H1 (cell line): Measurements from ENCODE around the gene CPT1A. TPM values are rescaled to one million over a fixed set of nuclear protein-coding genes. Genes with fewer than 3 reads are reported as not detected.

Source experiments
- CTCF ChIA-PET: fragments of 300-600 bp; sonication (Branson Sonifier 250); formaldehyde crosslinking; loops from one replicate; lab custom pipeline; 2021; ENCODE audit not compliant: partially characterized antibody; lab: Charles Lee
- POLR2A ChIA-PET: fragments of 300-600 bp; sonication (Branson Sonifier 250); formaldehyde crosslinking; loops from one replicate; lab custom pipeline; 2021; ENCODE audit warnings: inconsistent platforms; ENCODE audit not compliant: partially characterized antibody; lab: Charles Lee
- DNase-seq, 2 experiments: peaks; one replicate each; pipeline versions ENCODE4 v3.0.0 to v3.0.0-alpha.2; 2010 to 2022; ENCODE audit warnings: low spot score in 2 of 2, low read depth in 1 of 2, mixed read lengths in 1 of 2
- FAIRE-seq: peaks from 2 replicates; lab custom pipeline; 2011; peaks lifted over from hg19 to GRCh38; lab: Jason Lieb, UNC
- H2AFZ ChIP-seq: 2 replicates; pipeline ENCODE4 v1.8.1; 2012; ENCODE audit warnings: low read length, inconsistent platforms
- H2AK5ac ChIP-seq: 2 replicates; pipeline ENCODE4 v1.6.1; 2013; ENCODE audit warnings: low read depth, low read length
- H2BK120ac ChIP-seq: replicated peaks from 2 replicates; pipeline ENCODE3; 2013; ENCODE audit warnings: low read depth, low read length, inconsistent platforms
- H2BK12ac ChIP-seq: 2 replicates; pipeline ENCODE4 v1.6.1; 2013; ENCODE audit warnings: low read depth, low read length
- H2BK15ac ChIP-seq: 2 replicates; pipeline ENCODE4 v1.6.1; 2013; ENCODE audit warnings: low read length
- H2BK20ac ChIP-seq: 2 replicates; pipeline ENCODE4 v1.6.1; 2013; ENCODE audit warnings: low read length
- H2BK5ac ChIP-seq: 2 replicates; pipeline ENCODE4 v1.6.1; 2013; ENCODE audit warnings: low read depth, low read length
- H3K14ac ChIP-seq: 2 replicates; pipeline ENCODE4 v1.6.1; 2013; ENCODE audit warnings: inconsistent platforms; ENCODE audit not compliant: insufficient read length
- H3K18ac ChIP-seq: 2 replicates; pipeline ENCODE4 v1.6.1; 2013; ENCODE audit warnings: low read length; ENCODE audit errors: extremely low read depth
- H3K23ac ChIP-seq: 2 replicates; pipeline ENCODE4 v1.6.1; 2013; ENCODE audit warnings: inconsistent platforms; ENCODE audit not compliant: insufficient read length
- H3K23me2 ChIP-seq: 2 replicates; pipeline ENCODE4 v1.6.1; 2013; ENCODE audit warnings: low read depth, low read length
- H3K27ac ChIP-seq: 2 replicates; pipeline ENCODE4 v1.6.1; 2011; ENCODE audit warnings: low read depth, low read length, inconsistent platforms
- H3K27me3 ChIP-seq, 4 experiments: replicated peaks in 1 of 4; 1 replicate in 1 of 4; 2 replicates in 3 of 4; pipeline versions ENCODE4 v1.6.1 to v1.8.1; 2011 to 2013; ENCODE audit warnings: low read length in 3 of 4, mild to moderate bottlenecking in 3 of 4, inconsistent platforms in 2 of 4, mixed read lengths in 2 of 4, moderate library complexity in 1 of 4; ENCODE audit not compliant: control insufficient read depth in 3 of 4, insufficient read depth in 3 of 4; ENCODE audit errors: extremely low read depth in 1 of 4
- H3K36me3 ChIP-seq, 4 experiments: 2 replicates each; pipeline versions ENCODE4 v1.6.1 to v1.8.1; 2011 to 2013; ENCODE audit warnings: mild to moderate bottlenecking in 4 of 4, low read length in 3 of 4, moderate library complexity in 2 of 4, control low read depth in 1 of 4, inconsistent platforms in 1 of 4; ENCODE audit not compliant: insufficient read depth in 4 of 4, control insufficient read depth in 2 of 4
- H3K4ac ChIP-seq: replicated peaks from 2 replicates; pipeline ENCODE3; 2013; ENCODE audit warnings: low read length, low read depth, mixed read lengths, inconsistent platforms; ENCODE audit not compliant: insufficient read length
- H3K4me1 ChIP-seq, 4 experiments: replicated peaks in 1 of 4; 1 replicate in 1 of 4; 2 replicates in 3 of 4; pipeline versions ENCODE4 v1.6.1 to v1.8.1; 2011 to 2013; ENCODE audit warnings: low read length in 3 of 4, inconsistent platforms in 2 of 4, mixed read lengths in 1 of 4; ENCODE audit not compliant: insufficient read depth in 4 of 4, control insufficient read depth in 3 of 4
- H3K4me2 ChIP-seq, 2 experiments: 2 replicates each; pipeline versions ENCODE4 v1.6.1 to v1.8.1; 2011 to 2013; ENCODE audit warnings: low read depth in 2 of 2, low read length in 2 of 2, control low read depth in 1 of 2, inconsistent platforms in 1 of 2, mild to moderate bottlenecking in 1 of 2; ENCODE audit not compliant: insufficient read depth in 1 of 2
- H3K4me3 ChIP-seq, 4 experiments: fragments of 200-600, 300-600 bp in 1 of 4; sonication (generic), shearing (Covaris generic), sonication (Bioruptor Twin) in 1 of 4; 2 replicates each; pipeline versions ENCODE4 v1.5.1 to v1.8.1; 2011 to 2016; ENCODE audit warnings: low read length in 4 of 4, low read depth in 3 of 4, control low read depth in 2 of 4, inconsistent platforms in 2 of 4, mild to moderate bottlenecking in 2 of 4, mixed read lengths in 1 of 4, moderate library complexity in 1 of 4; ENCODE audit not compliant: insufficient read depth in 2 of 4; ENCODE audit errors: extremely low read depth in 1 of 4
- H3K56ac ChIP-seq: replicated peaks from 2 replicates; pipeline ENCODE3; 2013; ENCODE audit warnings: low read depth, mild to moderate bottlenecking, mixed read lengths, low read length, inconsistent platforms; ENCODE audit not compliant: insufficient read length
- H3K79me1 ChIP-seq: 2 replicates; pipeline ENCODE4 v1.6.1; 2013; ENCODE audit warnings: low read depth, low read length, control low read depth
- H3K79me2 ChIP-seq, 2 experiments: 2 replicates each; pipeline versions ENCODE4 v1.6.1 to v1.8.1; 2012 to 2013; ENCODE audit warnings: low read length in 2 of 2, mild to moderate bottlenecking in 2 of 2, inconsistent platforms in 1 of 2; ENCODE audit not compliant: insufficient read depth in 2 of 2, control insufficient read depth in 1 of 2
- H3K9ac ChIP-seq, 4 experiments: replicated peaks in 1 of 4; 1 replicate in 1 of 4; 2 replicates in 3 of 4; pipeline versions ENCODE4 v1.6.1 to v1.8.1; 2011 to 2013; ENCODE audit warnings: low read depth in 3 of 4, low read length in 3 of 4, control low read depth in 2 of 4, mild to moderate bottlenecking in 2 of 4, moderate library complexity in 2 of 4, inconsistent platforms in 1 of 4; ENCODE audit errors: extremely low read depth in 1 of 4
- H3K9me3 ChIP-seq, 2 experiments: 2 replicates each; pipeline versions ENCODE4 v1.6.1 to v1.8.1; 2012 to 2013; ENCODE audit warnings: mild to moderate bottlenecking in 2 of 2, moderate library complexity in 2 of 2, control low read depth in 1 of 2, inconsistent platforms in 1 of 2, low read depth in 1 of 2, low read length in 1 of 2, mixed read lengths in 1 of 2; ENCODE audit not compliant: insufficient read depth in 2 of 2
- H4K20me1 ChIP-seq, 2 experiments: replicated peaks in 1 of 2; 2 replicates each; pipeline versions ENCODE3 to v1.8.1; 2011 to 2013; ENCODE audit warnings: inconsistent platforms in 2 of 2, low read length in 2 of 2, mild to moderate bottlenecking in 1 of 2; ENCODE audit not compliant: insufficient read depth in 2 of 2, control insufficient read depth in 1 of 2
- H4K5ac ChIP-seq: 2 replicates; pipeline ENCODE4 v1.6.1; 2013; ENCODE audit warnings: low read length, low read depth, mixed read lengths, inconsistent platforms; ENCODE audit not compliant: insufficient read length
- H4K8ac ChIP-seq: 2 replicates; pipeline ENCODE4 v1.8.0; 2013; ENCODE audit warnings: mild to moderate bottlenecking, moderate library complexity, low read length, inconsistent platforms; ENCODE audit not compliant: insufficient read depth; ENCODE audit errors: extremely low read depth
- H4K91ac ChIP-seq: replicated peaks from 2 replicates; pipeline ENCODE3; 2013; ENCODE audit warnings: low read length, mixed read lengths, inconsistent platforms; ENCODE audit not compliant: insufficient read length
- CTCF ChIP-seq, 3 experiments: IDR thresholded peaks; 1 replicate in 2 of 3; 2 replicates in 1 of 3; pipeline versions ENCODE4 v1.5.1 to v1.6.1; 2011; ENCODE audit warnings: low read length in 3 of 3, mild to moderate bottlenecking in 3 of 3, inconsistent platforms in 2 of 3, low read depth in 1 of 3, moderate library complexity in 1 of 3; ENCODE audit not compliant: insufficient read depth in 1 of 3; ENCODE audit errors: control extremely low read depth in 1 of 3
- MAFK ChIP-seq: IDR thresholded peaks from 2 replicates; pipeline ENCODE4 v1.6.1; 2012; ENCODE audit warnings: low read depth, mild to moderate bottlenecking, improper control_type of control experiment, low read length
- NANOG ChIP-seq: IDR thresholded peaks from 2 replicates; pipeline ENCODE4 v1.6.1; 2011; ENCODE audit warnings: low read length, low read depth, mild to moderate bottlenecking, inconsistent platforms; ENCODE audit not compliant: insufficient read depth, poor library complexity, severe bottlenecking
- RAD21 ChIP-seq, 2 experiments: IDR thresholded peaks in 1 of 2; conservative IDR thresholded peaks in 1 of 2; 2 replicates each; pipeline ENCODE4 v1.6.1; 2011; ENCODE audit warnings: low read depth in 2 of 2, low read length in 2 of 2, improper control_type of control experiment in 1 of 2, inconsistent platforms in 1 of 2, mild to moderate bottlenecking in 1 of 2, moderate library complexity in 1 of 2
- TBP ChIP-seq: IDR thresholded peaks from 2 replicates; pipeline ENCODE4 v1.6.1; 2011; ENCODE audit warnings: low read depth, low read length, improper control_type of control experiment
- WGBS, 2 experiments: shearing (Covaris generic) in 1 of 2; methylation state at CpG; one replicate each; pipeline versions ENCODE4 v1.1.6 to v1.1.7; 2013 to 2015; ENCODE audit warnings: low lambda C conversion rate in 2 of 2, mixed read lengths in 2 of 2, inconsistent platforms in 1 of 2, low coverage in 1 of 2, missing lambda C conversion rate in 1 of 2; ENCODE audit not compliant: insufficient replicate concordance in 2 of 2, insufficient coverage in 1 of 2, insufficient read length in 1 of 2; ENCODE audit errors: extremely low coverage in 1 of 2, missing lambda C conversion rate in 1 of 2; 5-methylcytosine and 5-hydroxymethylcytosine counted together
- polyA plus RNA-seq, 7 experiments: library from polyadenylated mRNA; depleted of rRNA in 3 of 7; stranded (reverse) in 5 of 7; unstranded in 2 of 7; fragments of >200 nt in 5 of 7; fragments of 200-250 nt in 2 of 7; gene quantifications; 1 replicate in 5 of 7; 2 replicates in 1 of 7; 4 replicates in 1 of 7; pipeline versions ENCODE4 v1.2.1 to v1.2.3, GENCODE V29; 2011 to 2013; ENCODE audit warnings: missing spikeins in 2 of 7, mixed read lengths in 2 of 7
- total RNA-seq: library from RNA; stranded (reverse); fragmentation: NEBNext Ultra II Directional; extraction: Animal tissue kit (Norgen Biotek cat#: 25700); gene quantifications from 2 replicates; pipeline ENCODE4 v1.2.1, GENCODE V29; 2021

Gene CPT1A
- total and polyA plus RNA-seq, 2 of the 8 experiments (the other 6 are each of a cell fraction or from before 2014, with no cell fraction given): 2.9 to 12.2 TPM

- CTCF ChIA-PET: interaction anchor here (0.9 to 2.6 kb wide), 3 partner anchors 8 to 35 kb away, joined by 3 to 13 read pairs (median 4); no protein-coding TSS in a partner anchor
- 30% methylated on average over 16 of the region's 16 CpGs; no CpG with 5 or more reads in 1 of the 2 experiments for WGBS, 2 experiments
- POLR2A ChIA-PET: interaction anchor here (1.0 to 2.3 kb wide), 2 partner anchors 8 to 44 kb away, joined by 3 to 6 read pairs; no protein-coding TSS in a partner anchor
Observed at GRCh38 chr11:68704887-68705286, 136.8 kb downstream of the CPT1A start.

More at GRCh38 chr11:68704887-68705286, 136.8 kb downstream of the CPT1A start:
- H3K27ac ChIP-seq: no peak overlapping the region
- H3K4me1 ChIP-seq: peaks cover 6 to 14% (median 9%) of the 10 kb centered on the region in 4 experiments
- no peak overlapping the region for H4K91ac ChIP-seq
- no peak overlapping the region for H4K5ac ChIP-seq
- no peak for FAIRE-seq
- no peak overlapping the region for H3K56ac ChIP-seq
- 0 out of 2 replicates have a peak overlapping the region, but pooled peaks have one; percentile 22 for H2BK12ac ChIP-seq
- no peak overlapping the region for H2BK120ac ChIP-seq
- no peak overlapping the region for H2BK15ac ChIP-seq
- H3K79me1 ChIP-seq: no peaks in the 10 kb centered on the region
- H2BK5ac ChIP-seq: peak overlapping the region; percentile 73; the same call in 1 of the 2 replicates
- no peaks in the 10 kb centered on the region for H4K20me1 ChIP-seq
- no peak overlapping the region for H3K23ac ChIP-seq
- no peak overlapping the region for H3K9ac ChIP-seq
- no peaks in the 10 kb centered on the region for H3K79me2 ChIP-seq
- H3K4me2 ChIP-seq: peak overlapping the region; percentile 46 to 49
- peak overlapping the region; percentile 42; the same call in 1 of the 2 replicates for H3K18ac ChIP-seq
- no peak overlapping the region for H3K14ac ChIP-seq
- no peaks in the 10 kb centered on the region for H3K23me2 ChIP-seq
- no peaks in the 10 kb centered on the region; a peak in 1 of 7 replicates for H3K27me3 ChIP-seq
- peak overlapping the region in 1 of 4 experiments; percentile 41; a peak in 4 of 8 replicates for H3K4me3 ChIP-seq
- DNase-seq: peak in 1 of 2 experiments; percentile 34
- H2BK20ac ChIP-seq: no peak overlapping the region
- TF ChIP-seq CTCF (IDR thresholded peaks at IDR 0.05; ENCODE audit: control extremely low read depth in 1 of 3, insufficient read depth in 1 of 3, low read depth in 1 of 3, low read length in 3 of 3): peak; percentile 13 to 32 (median 18); a peak in 3 of 4 replicates
- no peak for TF ChIP-seq NANOG
- TF ChIP-seq TBP: no peak
- TF ChIP-seq MAFK: no peak
- TF ChIP-seq RAD21 (IDR thresholded peaks at IDR 0.05 in 1 of 2, conservative IDR thresholded peaks at IDR 0.05 in 1 of 2; ENCODE audit: low read depth in 2 of 2, low read length in 2 of 2): peak in 1 of 2 experiments; percentile 9; a peak in 1 of 4 replicates
- no peak overlapping the region for H3K4ac ChIP-seq
- no peaks in the 10 kb centered on the region for H3K36me3 ChIP-seq
- peak overlapping the region; percentile 36; the same call in 1 of the 2 replicates for H4K8ac ChIP-seq
- no peaks in the 10 kb centered on the region for H3K9me3 ChIP-seq
- H2AK5ac ChIP-seq: no peak overlapping the region
- no peak overlapping the region for H2AFZ ChIP-seq
